Peyer's patch (tissue), 4 donors: ENCODE measurements around the gene LRRC8A.
"Not testable (repeated sequence)": the region's sequence is repeated elsewhere in the genome, so short reads cannot be mapped to it uniquely, and the experiment has no call there.

Experiments used
- CTCF ChIP-seq, 6 experiments: fragments of 450-650 bp in 4 of 6; fragments of 200-600 bp in 2 of 6; sonication (generic) in 1 of 6; IDR thresholded peaks; one replicate each; pipeline ENCODE4 v1.5.1; 2017 to 2019; ENCODE audit warnings: antibody characterized with exemption in 6 of 6, mild to moderate bottlenecking in 3 of 6, moderate library complexity in 1 of 6
- POLR2A ChIP-seq, 2 donors: fragments of 450-650 bp; IDR thresholded peaks; one replicate each; pipeline ENCODE4 v1.5.1; 2017; ENCODE audit warnings: antibody characterized with exemption in 2 of 2, mild to moderate bottlenecking in 2 of 2, moderate library complexity in 2 of 2

- TF ChIP-seq CTCF, POLR2A (IDR thresholded peaks at IDR 0.05): not testable (repeated sequence)
Measured at GRCh38 chr9:128961403-128961802, 79.5 kb downstream of the LRRC8A start.
